Activated T-helper 1 cell treated with anti-CD3 and anti-CD28 coated beads, Interleukin-2, amount 50 U/mL, for 16 hours (primary cell): ENCODE results near the gene CDH13.

ENCODE experiments used
- DNase-seq, 2 donors: peaks; one replicate each; pipeline ENCODE4 v3.0.0-alpha.2; 2020; ENCODE audit warnings: low read depth in 1 of 2, low spot score in 1 of 2

The CDH13 gene

DNA sequence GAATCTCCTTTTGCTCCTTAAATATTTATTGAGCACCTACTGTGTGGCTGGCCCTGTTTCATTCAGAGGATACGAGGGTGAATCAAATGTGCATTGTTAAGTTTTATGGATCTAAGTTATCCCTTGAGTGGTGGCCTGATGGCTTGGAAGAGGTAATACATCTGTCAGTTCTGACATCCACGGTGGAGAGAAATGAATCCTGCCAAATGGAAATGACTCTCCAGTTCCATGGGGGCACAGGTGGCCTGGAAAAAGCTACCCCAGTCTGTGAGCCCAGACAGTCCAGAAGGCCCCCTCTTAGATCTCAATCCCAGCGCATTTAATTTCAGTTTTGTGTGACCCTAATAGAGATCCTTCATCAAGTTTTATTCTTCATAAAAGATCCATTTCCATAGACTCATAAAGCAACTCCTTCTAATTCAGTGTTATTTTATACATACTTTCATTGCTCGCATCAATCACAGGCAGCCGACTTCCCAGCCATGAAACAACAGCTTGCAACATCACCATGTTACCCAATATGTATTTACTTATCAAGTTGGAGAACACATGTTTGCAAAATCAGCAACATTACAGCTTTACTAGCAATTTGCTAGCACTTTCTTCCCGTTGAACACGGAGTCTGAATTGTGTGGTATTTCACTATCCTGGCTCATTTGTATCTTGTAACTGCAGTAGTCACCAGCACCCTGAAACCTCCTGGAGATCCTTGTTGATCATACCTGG, 846.2 kb downstream of the CDH13 start:
- no peak for DNase-seq

GRCh38 chr16:83473926-83474650, 847.3 kb downstream of the CDH13 start:
- DNase-seq, result no peak

DNA sequence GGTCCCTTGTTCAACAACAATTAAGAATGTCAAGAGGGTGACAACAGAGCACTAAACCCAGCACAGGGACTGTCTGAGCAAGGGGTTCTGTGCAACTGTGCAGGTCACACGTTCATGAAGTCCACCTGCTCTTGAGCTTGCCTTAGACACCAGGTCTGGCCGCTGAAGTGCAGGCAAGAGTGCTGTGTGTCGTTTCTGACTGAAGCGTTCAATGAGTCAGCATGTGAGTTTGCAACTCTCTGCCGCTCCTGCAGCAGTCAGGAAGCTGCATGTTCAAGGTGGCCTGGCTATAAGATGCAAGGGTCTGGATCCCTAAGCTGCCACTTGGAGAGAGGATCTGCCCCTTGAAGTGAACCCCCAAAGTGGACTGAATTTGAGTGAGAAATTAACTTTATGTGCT, 848.3 kb downstream of the CDH13 start:
- no peak for DNase-seq

GRCh38 chr16:83481589-83481988, 854.8 kb downstream of the CDH13 start:
- no peak for DNase-seq

DNA sequence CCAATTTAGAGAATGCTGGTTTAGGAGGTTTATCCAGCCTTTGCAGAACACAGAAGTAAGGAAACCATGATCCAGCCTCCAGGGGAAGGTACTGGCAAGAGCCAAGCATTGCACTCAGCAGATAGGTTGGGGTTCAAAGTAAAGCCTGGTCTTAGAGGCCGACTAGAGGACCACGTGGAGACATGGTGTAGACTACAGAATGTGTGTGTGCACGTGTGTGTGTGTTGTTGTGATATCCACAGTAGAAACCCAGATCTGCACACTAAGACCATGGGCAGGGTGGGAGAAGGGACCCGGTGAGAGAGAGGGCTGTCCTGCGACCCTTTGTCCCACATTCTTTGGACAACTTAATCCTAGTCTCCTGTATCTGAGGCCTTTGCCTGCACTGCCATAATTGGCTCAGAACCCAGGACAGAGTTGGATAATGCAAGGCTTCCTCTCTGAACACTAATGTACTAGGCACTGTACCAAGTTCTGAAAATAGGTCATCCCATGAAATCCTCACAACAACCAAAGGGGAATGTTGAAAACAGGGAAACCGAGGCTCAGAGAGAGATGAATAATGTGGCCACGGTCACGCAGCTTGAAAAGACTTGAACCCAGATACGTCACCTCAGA, 855.9 kb downstream of the CDH13 start:
- DNase-seq, result no peak

DNA sequence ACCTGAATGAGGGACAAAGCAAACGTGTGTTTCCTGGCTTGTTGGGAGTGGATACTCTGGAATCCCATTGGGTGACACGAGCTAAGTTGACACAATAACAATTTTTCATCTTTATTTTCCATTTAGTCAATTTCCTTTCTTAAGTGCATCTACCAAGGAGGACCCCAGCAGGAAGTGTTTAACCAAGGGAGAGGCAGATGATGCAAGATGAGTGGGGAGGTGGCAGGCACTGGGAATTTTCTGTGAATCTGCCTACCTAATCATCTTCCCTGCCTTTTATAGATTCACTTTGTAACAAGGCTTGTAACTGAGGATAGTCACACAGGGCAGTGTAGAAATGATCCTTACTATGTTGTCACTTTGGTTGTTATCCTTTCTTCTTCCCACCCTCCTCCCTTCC, 863.3 kb downstream of the CDH13 start:
- DNase-seq, result no peak

DNA sequence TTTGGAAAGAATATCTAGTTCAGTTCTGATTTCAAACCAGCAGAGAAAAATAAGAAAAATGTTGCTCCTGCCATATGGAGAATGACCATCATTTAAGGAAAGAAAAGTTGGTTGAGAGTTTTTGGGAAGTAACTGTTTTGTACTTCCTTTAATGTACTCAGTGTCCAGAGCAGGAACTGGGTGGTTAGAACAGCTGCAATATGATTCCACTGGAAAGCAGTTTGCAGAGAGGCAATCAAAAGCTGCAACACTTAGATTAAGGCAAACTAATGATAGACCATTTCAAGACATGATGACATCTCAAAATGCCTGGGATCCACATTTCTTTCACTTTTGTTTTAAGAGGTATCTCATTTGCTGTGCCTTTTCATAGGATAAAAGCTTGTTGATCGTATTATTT, 867.7 kb downstream of the CDH13 start:
- DNase-seq, result no peak

DNA sequence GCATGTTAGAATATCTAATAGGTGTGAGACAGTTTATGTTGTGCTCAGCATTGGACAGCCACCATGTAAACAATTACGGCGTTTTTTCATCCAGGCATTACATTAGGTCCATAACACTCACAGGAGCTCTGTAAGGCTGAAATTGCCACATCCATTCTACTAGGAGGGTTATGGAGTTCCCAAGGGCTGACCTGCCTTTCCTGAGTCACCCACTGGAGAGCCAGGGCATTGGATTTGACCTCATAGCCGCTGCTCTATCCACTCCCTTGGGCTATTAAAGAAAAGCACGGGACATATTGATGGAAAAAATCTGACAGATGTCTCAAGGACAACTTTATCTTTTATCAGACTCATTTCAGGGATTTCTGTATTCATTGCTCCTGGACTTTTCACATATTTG, 874.7 kb downstream of the CDH13 start:
- DNase-seq, result no peak

- DNase-seq, result no peak
Measured at GRCh38 chr16:83508295-83508694, 881.5 kb downstream of the CDH13 start.

GRCh38 chr16:83509316-83509715, 882.5 kb downstream of the CDH13 start:
- DNase-seq, result no peak

DNA sequence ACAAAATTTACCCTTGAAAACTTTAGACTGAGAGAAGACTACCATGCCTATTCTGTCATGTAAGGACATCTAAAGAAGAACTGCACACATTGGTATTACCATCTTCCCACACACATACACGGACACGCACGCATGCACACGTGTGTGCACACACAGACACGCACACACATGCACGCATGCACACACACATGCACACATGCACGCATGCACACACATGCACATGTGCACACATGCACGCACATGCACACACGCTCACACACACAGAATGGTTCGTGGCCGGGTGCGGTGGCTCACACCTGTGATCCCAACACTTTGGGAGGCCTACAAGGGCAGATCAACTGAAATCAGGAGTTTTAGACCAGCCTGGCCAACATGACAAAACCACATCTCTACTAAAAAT, 884.1 kb downstream of the CDH13 start:
- no peak for DNase-seq

DNA sequence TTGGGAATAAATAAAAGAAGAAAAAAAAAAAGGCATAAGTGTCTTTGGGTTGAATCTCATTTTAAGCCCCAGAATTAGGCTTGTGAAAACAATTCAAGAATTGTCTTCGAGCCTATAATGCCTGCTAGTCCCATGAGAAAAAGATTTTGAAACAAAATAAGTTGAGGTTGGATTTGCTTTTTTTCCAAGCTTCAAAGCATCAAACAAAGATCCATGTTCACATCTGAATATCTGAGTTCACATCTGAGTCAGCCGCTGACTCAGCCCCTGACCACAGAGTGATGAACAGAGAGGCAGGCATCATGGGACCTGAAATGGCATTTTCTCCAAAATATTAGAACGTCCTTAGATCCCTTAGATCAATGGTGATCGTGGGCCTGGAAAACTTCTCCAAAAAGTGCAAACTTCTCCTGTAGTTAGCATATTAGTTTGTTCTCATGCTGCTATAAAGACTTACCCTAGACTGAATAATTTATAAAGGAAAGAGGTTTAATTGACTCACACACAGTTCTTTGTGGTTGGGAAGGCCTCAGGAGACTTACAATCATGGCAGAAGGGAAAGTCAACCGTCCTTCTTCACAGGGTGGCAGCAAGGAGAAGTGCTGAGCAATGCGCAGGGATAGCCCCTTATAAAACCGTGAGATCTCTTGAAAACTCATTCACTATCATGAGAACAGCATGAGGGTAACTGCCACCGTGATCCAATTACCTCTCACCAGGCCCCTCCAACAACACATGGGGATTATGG, 886.4 kb downstream of the CDH13 start:
- DNase-seq, result no peak

GRCh38 chr16:83515395-83515794, 888.6 kb downstream of the CDH13 start:
- DNase-seq, result no peak

- DNase-seq, result no peak
Measured at GRCh38 chr16:83516931-83517330, 890.2 kb downstream of the CDH13 start.

- DNase-seq, result no peak
Measured at GRCh38 chr16:83517398-83517797, 890.6 kb downstream of the CDH13 start.

DNA sequence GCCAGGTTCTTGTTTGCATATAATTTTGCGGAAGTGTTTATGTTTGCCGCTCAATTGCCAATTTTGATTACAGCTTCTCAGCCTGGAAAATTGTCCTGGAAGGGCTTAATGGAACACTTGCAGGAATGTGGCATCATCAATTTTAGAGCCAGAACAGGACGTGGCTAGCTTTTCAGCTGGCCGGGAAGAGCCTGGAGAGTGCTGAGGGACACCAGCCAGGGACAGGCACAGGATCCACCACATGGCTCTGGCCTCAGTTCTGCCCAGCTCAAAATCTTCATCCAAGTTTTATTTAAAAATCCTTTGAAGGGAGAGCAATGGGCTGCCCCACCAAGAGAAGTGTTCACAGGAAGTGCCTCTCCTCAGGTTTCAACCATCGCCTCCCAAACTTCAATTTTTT, 893.8 kb downstream of the CDH13 start:
- DNase-seq, result no peak

- DNase-seq, result no peak
Measured at GRCh38 chr16:83530293-83530692, 903.5 kb downstream of the CDH13 start.

GRCh38 chr16:83532634-83533033, 905.9 kb downstream of the CDH13 start:
- DNase-seq, result no peak

DNA sequence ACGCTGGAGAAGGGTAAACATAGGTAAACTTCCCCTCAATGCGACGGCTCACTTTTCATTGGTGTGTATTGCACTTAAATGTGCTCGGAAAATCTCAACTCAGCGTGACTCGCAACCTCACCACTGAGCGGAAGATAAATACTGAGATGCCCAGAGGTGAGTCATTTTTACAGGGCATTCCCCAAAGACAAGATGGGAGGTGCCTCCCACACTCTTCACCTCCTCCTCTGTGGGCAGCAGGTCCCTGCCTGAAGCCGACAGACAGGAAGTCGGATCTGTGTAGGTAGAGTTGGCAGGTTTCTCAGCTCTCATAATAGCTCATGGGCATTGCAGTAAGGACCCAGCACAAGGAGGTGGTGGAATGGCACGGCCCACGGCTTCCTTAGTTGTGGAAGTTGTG, 906.4 kb downstream of the CDH13 start:
- no peak for DNase-seq

- no peak for DNase-seq
Measured at GRCh38 chr16:83538707-83539106, 911.9 kb downstream of the CDH13 start.

DNA sequence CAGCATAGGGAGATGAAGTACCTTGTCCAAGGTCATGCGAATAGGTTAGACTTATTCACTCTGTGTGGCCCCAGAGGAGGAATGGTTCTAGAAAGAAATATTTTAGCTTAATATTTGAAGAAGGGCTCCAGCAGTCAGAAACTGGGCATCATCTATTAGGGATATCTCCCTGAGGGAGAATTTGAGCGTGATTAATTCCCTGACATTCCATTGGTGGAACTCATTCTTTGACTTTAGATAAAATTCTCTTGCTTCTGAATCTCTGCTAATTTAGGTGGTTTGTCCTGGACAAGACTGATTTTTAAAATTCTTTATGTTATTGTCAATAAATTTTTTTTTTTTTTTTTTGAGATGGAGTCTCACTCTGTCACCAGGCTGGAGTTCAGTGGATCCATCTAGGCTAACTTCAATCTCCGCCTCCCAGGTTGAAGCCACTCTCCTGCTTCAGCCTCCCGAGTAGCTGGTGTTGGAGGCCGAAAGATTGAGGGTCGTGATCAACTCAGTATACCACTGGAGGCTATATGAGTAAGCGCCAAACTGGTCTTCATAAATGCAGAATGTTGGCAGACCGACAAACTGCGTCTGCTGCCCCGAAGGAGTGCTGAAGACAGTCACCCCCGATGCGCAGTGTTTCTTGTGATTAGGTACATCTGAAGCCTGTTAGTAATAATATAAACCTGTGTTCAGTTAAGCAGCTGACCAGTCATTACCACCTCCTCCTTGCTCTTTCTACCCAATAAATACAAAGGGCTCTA, 913.1 kb downstream of the CDH13 start:
- DNase-seq, result no peak
